ENCODE results near the gene MAG.

The MAG gene

GRCh38 chr19:35265126-35265899, 26.6 kb upstream of the MAG start:
- no peak for DNase-seq

GRCh38 chr19:35265900-35266519, 26.0 kb upstream of the MAG start:
- DNase-seq = peak in 1 of 2 experiments; percentile 14

GRCh38 chr19:35266520-35267352, 25.2 kb upstream of the MAG start:
- DNase-seq = peak in 1 of 2 experiments; percentile 49

GRCh38 chr19:35267353-35267817, 24.6 kb upstream of the MAG start:
- DNase-seq = peak; percentile 26 to 65

- peak; percentile 25 to 91 for DNase-seq
These were observed 24.0 kb upstream of the MAG start for GRCh38 chr19:35267818-35268535.

- DNase-seq = peak; percentile 64 to 93
These were observed 23.2 kb upstream of the MAG start, which contains the start of gene USF2 for GRCh38 chr19:35268536-35269437. Gene USF2 (plus strand): TSS chr19:35268962. CDS start chr19:35269102, 140 bp downstream.

- DNase-seq = peak; percentile 63 to 93
These were observed 22.4 kb upstream of the MAG start for GRCh38 chr19:35269438-35270117.

- DNase-seq = no peak
These were observed 21.6 kb upstream of the MAG start for GRCh38 chr19:35270381-35270811.

GRCh38 chr19:35271546-35271945, 20.4 kb upstream of the MAG start:
- no peak for DNase-seq

- no peak for DNase-seq
These were observed 19.7 kb upstream of the MAG start for GRCh38 chr19:35272122-35272719.

GRCh38 chr19:35272954-35273649, 18.9 kb upstream of the MAG start:
- no peak for DNase-seq

GRCh38 chr19:35273686-35274259, 18.2 kb upstream of the MAG start:
- DNase-seq = no peak

GRCh38 chr19:35274323-35274722, 17.6 kb upstream of the MAG start:
- DNase-seq = no peak

- DNase-seq = no peak
These were observed 15.2 kb upstream of the MAG start for GRCh38 chr19:35276706-35277281.

- no peak for DNase-seq
These were observed 13.2 kb upstream of the MAG start for GRCh38 chr19:35278578-35279284.

GRCh38 chr19:35279374-35279773, 12.6 kb upstream of the MAG start:
- DNase-seq = no peak

- no peak for DNase-seq
These were observed 11.8 kb upstream of the MAG start for GRCh38 chr19:35279985-35280821.

Data from NCI-H526 (cell line).